GM08714 (cell line): Measurements from ENCODE around the gene ZBTB43.

Experiments used
- H3K4me3 ChIP-seq: fragments of 200-500 bp; sonication (Bioruptor generic); 2 replicates; pipeline ENCODE4 v1.5.1; 2014; ENCODE audit warnings: mild to moderate bottlenecking, low read length, inconsistent platforms
- ZNF274 ChIP-seq: IDR thresholded peaks from 2 replicates; pipeline ENCODE4 v1.6.1; 2012; ENCODE audit warnings: mild to moderate bottlenecking, low read depth, low read length

Gene ZBTB43

DNA sequence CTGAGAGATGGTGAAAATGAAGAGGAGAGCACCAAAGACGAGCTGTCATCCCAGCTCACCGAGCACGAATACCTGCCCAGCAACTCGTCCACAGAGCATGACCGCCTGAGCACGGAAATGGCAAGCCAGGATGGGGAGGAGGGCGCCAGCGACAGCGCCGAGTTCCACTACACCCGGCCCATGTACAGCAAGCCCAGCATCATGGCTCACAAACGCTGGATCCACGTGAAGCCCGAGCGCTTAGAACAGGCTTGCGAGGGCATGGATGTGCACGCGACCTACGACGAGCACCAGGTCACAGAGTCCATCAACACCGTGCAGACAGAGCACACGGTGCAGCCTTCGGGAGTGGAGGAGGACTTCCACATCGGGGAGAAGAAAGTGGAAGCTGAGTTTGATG lies 28.2 kb downstream of the ZBTB43 start:
- no peak overlapping the region for H3K4me3 ChIP-seq
- no peak for TF ChIP-seq ZNF274

DNA sequence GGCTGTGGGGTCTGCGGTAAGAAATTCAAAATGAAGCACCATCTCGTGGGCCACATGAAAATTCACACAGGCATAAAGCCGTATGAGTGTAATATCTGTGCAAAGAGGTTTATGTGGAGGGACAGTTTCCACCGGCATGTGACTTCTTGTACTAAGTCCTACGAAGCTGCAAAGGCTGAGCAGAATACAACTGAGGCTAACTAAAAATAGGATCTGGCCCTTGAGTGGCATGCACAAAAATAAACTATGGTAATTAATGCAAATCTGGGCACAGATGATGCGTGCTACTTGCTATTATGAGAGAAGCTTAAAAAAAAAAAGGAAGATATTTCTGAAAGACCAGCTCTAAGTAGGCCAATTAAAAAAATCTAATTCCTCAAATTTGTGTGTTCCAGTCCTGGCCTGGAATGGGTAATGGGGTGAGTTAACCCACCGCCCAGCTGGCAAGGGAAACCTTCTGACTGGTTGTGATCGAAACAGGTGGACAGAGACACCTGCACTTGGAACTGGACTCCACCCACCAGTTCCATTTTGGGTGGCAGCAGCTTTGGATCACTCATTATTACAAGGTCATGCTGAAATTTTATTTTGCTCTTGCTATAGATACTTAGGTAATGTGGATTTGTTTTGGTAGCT lies 29.0 kb downstream of the ZBTB43 start:
- H3K4me3 ChIP-seq: no peak overlapping the region

DNA sequence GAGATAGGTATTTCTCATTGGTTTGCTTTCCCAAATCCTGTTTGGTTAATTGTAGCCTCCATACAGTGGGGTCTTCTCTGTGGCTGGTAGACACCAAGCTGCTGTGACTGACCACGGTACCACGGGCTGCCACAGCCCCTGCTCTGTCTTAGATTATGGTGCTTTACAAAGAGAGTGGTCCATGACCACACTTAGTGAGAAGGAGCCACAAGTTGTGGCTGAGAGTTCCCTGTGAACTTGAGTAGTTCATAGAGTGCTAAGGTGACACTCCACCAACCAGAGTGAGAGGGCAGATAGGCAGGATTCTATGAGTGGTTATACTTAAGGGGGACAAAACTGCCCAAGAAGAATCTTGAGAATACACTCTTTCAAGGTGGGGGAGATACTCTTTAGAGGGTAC lies 29.8 kb downstream of the ZBTB43 start:
- TF ChIP-seq ZNF274: no peak

More for the DNA sequence above, 29.0 kb downstream of the ZBTB43 start:
- no peak for TF ChIP-seq ZNF274

DNA sequence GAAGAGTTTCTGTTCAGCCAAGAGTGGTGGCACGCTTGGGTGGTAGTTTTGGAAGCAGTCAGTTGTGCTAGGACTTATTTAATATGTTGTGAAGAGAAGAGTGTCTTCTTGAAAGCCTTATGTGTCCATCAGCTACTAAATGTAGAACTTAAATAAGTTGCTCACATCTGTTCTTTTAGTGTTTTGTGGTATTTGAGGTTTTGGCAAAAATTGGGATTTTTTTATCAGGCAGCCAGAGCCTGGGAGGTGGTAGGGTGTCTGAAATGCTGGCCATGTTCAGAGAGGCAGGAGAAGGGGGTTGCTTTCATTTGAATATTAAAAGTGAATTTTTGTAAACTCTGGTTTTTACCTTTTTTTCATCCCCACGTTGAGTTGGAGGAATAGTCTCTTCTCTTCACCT lies 31.4 kb downstream of the ZBTB43 start:
- no peak for TF ChIP-seq ZNF274
- no peak overlapping the region for H3K4me3 ChIP-seq

More for the DNA sequence above, 29.8 kb downstream of the ZBTB43 start:
- no peak overlapping the region for H3K4me3 ChIP-seq

DNA sequence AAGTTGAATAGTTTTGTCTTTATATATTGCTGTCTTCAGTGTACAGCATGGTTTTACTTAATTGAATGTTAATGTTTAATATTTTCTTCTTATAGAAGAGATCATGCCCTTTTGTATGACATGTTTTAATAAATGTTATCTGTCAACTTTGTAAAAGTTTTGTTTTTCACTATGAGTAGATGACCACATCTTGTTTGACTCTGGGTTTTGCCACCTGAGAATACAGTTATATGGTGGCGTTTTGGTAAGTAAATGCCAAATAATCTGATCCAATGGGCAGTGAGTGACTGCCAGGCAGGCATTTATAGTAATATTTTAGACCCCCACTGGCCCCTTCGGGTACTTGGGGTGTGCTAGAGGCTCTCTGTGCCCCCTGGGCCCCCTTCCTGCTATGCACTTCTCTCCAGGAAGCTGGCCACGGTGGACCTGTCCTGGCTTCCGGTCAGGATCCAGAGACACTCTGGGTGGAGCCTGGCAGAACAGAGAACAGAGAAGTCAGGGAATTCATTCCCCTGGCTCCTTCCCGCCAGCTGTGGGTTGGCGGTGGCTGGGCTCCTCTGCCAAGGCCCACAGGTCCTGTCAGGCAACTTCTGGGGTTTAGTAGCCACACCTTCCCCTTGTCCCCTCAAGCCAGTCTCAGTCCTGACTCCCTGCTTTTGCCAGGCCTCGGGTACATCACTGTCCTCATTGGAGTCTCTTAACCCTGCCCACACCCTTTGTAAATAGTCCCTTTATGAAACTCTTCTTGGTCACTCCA lies 33.4 kb downstream of the ZBTB43 start:
- H3K4me3 ChIP-seq: no peak overlapping the region
- TF ChIP-seq ZNF274: no peak

DNA sequence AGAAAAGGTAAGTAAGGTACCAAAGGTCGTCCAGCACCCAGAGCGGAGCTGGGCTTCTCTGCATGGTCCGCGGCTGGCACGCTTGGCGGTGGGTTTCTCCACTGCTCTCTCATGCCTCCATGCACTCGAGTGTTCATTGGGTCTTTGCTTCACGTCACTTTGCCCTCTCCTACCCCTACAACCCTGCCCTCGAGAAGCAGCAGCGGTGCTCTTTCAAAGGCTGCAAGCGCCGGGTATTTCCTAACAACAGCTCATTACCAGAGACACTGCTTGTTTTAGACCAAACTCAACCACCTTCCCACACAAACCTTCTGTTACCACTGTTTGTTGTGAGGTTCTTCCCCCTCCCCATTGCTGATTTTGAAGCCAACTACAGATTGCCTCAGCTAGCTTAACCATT lies 34.1 kb downstream of the ZBTB43 start:
- H3K4me3 ChIP-seq: no peak overlapping the region
- TF ChIP-seq ZNF274: no peak

DNA sequence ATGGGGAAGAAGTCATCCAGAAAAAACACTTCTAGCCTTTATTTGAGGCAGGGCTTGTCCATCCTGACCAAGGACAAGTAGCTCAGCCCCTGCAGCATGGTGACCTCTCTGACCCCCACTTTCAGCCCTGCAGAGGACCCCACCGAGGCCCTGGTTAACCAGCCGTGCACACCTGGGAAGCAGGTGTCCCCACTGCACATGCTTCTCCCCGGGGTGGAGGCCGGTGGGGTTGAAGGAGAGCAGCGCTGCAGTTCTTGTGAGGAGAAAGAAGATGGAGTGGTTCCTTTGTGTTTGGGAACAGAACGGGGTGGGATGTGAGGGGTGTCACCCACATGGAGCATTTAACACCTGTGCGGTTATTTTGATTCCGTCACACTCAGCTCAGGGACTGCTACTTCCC lies 34.5 kb downstream of the ZBTB43 start:
- no peak overlapping the region for H3K4me3 ChIP-seq
- TF ChIP-seq ZNF274: no peak

DNA sequence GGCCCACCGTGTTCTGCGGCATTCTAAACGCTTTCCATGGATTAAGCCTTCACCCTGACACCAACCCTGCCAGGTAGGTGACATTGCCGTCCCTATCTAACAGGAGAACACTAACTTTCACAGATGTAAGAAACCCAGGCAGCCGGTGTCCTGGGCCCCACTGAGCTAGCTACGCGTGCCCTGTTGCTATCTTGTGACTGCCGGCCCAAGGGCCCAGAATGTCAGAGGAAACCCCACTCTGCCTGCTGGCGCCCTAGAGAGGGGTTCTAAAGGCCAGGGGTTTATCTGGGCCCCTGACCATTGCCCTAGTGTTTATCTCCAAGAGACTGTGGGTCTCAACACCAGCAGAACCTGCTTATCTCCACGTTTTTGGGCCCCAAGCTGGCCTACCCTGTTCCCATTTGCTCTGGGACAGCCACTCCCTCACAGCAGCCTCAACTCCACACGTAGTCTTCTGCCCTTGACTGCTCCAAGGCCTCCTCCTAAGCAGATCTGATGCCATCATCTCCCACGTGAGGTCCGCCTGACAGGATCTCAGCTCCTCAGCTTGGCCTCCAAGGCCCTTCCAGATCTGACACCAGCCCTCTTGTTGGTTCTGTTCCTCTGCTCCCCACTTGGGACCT lies 37.5 kb downstream of the ZBTB43 start:
- no peak for TF ChIP-seq ZNF274
- no peak overlapping the region for H3K4me3 ChIP-seq

DNA sequence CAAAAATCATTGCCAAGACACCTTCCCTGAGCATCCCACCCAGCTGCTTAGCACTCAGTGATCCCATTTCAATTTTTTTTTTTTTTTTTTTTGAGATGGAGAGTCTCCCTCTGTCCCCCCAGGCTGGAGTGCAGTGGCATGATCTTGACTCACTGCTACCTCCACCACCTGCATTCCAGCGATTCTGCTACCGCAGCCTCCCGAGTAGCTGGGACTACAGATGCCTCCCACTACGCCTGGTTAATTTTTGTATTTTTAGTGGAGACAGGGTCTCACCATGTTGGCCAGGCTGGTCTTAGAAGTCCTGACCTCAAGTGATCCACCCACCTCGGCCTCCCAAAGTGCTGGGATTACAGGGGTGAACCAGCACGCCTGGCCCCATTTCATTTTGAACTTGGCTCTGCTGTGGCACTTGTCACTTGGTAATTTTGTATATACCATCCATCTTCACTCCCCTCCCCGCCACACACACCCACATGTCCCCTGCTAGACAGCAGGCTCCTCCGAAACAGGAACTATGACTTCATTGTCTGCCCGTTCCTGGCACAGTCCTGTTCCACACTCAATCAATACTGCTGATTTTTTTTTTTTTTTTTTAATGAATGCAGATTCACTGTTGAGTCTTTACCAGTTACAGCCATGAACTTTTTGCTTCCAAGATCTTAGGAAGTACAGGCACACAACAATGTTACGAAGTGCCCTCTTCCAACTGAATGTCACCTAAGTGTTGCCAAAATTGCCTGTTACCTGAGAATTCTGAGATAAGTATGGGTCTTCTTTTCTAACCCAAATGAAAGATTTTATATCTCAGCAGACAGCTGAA lies 38.3 kb downstream of the ZBTB43 start:
- TF ChIP-seq ZNF274: no peak
- no peak overlapping the region for H3K4me3 ChIP-seq

DNA sequence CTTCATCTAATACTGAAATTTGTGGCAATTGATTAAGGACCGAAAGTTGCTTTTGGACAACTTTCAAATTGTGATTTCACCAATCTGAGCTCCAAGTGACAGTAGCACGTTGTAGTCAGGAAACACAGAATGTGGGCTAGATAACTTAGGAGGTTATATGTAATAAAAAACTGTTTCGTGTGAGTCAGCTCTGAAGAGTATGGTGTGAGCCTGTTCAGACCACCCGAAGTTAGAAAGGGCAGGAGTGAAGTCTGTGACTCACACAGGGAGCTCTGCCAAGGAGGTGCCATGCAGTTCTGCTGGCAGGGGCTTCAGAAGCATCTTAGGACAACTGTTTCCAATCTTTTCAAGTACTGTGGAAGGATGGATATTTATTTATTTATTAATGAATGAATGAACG lies 39.2 kb downstream of the ZBTB43 start:
- TF ChIP-seq ZNF274: no peak

DNA sequence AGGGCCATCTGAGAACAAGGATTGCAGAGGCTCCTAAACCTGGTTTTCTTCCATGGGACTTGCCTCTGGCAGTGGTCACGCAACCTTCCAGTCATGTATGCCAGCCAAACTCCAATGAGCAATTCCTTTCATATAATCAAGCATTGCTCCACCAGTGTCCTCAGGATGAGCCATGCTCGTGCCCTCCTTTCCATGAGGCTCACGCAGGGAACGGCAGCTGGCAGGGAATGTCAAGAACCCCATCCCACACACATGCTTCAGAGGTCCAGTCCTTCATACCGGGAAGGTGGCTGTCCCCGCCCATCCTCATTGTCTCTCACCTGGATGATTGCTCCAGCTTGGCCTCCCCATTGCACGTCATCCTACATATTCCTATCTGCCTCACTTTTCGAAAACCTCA lies 42.2 kb downstream of the ZBTB43 start:
- no peak overlapping the region for H3K4me3 ChIP-seq
- no peak for TF ChIP-seq ZNF274

More for the DNA sequence above, 39.2 kb downstream of the ZBTB43 start:
- H3K4me3 ChIP-seq: no peak overlapping the region

DNA sequence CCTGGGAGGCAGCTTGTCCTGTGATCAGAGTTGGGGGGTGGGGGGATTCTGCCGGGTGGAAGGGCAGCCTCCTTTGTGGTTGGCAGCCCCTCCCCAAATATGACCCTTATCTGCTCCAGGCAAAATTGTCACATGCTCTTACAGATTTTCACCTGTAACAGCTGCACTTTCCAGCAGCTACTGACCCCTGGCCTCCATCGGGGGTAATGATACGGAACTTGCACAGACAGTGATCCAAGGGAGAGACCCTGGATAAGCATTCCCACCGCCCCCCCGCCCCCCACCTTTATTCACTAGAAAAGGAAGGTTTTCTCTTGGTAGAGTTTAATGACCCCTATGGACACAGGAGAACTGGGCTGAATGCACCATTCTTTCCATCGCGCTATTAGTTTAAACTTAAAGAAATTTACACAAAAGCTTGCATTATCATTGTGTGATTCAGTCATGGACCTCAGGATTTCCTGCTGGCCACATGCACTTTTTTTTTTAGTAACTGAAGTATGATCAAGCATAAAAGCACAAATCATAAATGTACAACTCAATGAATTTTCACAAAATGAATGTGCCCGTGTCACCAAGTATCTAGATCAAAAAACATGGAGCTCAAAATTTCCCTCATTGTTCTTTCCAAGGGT lies 44.9 kb downstream of the ZBTB43 start:
- TF ChIP-seq ZNF274: no peak
- H3K4me3 ChIP-seq: no peak overlapping the region

DNA sequence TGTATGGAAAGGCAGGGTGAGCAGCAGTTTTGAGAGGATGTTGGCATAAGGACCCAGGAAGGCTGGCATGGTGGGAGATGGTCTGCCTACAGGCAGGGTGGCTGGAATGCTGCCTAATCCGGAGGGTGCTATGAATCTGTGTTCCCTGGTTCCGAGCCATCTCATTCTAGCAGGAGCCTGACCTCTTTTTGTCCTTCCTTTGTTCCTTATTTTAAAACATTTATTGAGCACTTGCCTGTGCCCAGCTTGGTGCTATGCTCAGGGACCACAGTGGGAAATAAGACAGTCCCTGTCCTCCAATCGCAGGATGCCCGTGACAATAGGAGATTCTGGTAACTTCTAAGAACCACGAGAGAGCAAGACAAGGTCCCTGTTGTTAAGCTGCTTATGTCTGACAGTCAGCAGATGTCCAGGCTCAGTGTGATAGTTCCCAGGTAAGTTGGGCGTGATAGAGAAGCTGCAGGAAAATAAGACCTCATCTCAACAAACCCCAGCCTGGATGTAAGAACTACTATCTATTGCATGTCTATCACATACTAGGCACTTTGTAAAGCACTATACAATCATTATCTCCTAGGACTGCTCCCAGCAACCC lies 46.5 kb downstream of the ZBTB43 start:
- H3K4me3 ChIP-seq: no peak overlapping the region
- TF ChIP-seq ZNF274: no peak
